Suppressor macrophage (primary cell): ENCODE data around the gene NUP210L.
A peak's percentile ranks its signal among the peaks of the same experiment; 100 is the strongest.
"Not testable (repeated sequence)": the region's sequence is repeated elsewhere in the genome, so short reads cannot be mapped to it uniquely, and the experiment has no call there.

Source experiments
- DNase-seq, 4 experiments: peaks; one replicate each; pipeline ENCODE4 v3.0.0-alpha.2; 2020 to 2022

Gene NUP210L

DNA sequence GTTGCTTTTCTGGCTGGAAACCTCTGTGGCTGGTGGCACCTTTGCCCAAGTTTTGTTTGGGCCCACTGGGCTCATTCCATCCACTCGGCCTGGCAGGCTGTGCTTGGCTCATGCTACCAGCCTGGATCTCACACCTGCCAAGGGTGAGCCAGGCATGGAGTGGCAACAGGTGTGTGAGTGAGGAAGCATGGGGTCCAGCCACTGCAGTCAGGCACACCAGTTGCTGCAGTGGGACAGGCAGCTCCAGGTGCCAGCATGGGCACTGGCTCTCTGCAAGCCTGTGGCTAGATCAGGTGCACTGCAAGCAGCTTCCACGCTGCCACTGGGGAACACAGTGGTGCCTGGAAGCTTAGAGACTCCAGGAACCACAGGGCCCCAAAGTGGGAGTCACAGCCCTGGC is 57.0 kb downstream of the NUP210L start:
- no peak for DNase-seq

DNA sequence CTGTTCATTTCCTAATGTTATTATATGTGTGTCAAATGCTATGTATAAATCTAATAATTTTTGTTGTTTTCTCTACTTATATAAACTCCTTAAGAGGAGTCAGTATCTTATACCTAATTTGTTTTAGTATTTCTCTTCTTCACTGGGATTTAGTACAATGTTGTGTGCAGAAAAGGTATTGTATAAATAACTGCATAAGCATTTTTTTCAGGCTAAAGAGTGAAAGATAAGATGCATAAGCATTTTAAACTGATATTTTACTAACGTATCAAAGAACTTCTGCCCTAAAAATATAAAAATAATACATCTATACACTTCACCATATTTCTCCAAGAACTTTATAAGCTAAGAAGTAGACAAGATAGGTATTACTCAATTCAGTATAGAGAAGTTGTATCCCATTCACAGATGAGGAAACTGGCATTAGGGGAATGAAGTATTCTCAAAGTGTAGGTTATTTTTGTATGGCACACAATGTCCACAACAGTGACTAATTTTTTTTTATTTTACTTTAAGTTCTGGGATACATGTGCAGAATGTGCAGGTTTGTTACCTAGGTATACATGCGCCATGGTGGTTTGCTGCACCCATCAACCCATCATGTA is 59.3 kb downstream of the NUP210L start:
- peak in 2 of 4 experiments; percentile 46 to 54 for DNase-seq

DNA sequence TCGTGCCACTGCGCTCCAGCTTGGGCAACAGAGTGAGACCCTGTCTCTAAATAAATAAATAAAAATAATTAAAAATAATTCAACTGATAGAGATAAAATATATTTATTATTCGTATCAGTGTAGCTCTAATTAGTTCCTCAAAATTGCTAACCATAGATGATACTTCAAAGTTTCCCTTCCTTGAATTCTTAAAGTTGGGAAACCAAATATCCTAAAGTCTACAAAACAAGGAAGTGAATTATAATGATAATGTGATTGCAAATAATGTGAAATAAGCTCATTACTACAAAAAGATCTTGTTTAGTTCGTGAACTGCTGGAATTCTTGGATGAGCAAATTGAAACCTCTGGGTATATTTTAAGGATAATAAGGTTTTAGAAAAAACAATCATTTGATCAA is 60.5 kb downstream of the NUP210L start:
- peak in 2 of 4 experiments; percentile 28 to 51 for DNase-seq

DNA sequence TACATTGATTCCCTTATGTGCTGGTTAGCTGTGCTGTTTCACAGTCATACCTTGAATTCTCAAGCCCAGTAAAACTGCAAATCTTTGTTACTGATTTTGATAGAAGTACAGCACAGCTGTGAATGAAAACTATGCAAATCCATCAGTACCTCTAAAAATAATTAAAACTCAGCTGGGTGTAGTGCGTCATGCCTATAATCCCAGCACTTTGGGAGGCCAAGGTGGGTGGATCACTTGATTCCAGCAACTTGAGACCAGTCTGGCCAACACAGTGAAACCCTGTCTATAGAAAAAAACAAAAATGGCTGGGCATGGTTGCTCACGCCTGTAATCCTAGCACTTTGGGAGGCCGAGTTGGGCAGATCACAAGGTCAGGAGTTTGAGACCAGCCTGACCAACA is 61.2 kb downstream of the NUP210L start:
- DNase-seq: no peak

DNA sequence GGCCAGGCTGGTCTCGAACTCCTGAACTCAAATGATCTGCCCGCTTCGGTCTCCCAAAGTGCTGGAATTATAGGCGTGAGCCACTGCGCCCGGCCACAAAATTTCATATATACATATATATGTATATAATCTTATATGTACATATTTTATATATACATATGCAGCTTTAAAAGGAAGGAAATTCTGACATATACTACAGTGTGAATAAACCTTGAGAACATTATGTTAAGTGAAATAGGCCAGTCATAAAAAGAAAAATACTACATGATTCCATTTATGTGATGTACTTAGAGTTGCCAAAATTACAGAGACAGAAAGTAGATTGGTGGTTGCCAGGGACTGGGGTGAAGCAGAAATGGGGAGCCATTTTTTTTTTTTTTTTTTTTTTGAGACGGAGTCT is 63.2 kb downstream of the NUP210L start:
- DNase-seq: no peak

DNA sequence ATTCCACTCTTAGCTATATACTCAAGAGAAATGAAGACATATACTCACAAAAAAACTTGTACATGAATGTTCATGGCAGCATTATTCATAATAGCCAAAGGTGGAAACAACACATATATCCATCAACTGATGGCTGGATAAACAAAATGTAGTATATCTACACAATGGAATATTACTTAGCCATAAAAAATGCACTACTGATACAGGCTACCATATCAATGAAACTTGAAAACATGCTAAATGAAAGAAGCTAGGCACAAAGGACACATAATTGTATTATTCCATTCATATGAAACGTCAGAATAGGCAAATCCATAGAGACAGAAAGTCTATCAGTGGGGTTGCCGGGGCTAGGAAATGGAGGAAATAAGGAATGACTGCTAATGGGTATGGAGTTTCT is 67.3 kb downstream of the NUP210L start:
- no peak for DNase-seq

DNA sequence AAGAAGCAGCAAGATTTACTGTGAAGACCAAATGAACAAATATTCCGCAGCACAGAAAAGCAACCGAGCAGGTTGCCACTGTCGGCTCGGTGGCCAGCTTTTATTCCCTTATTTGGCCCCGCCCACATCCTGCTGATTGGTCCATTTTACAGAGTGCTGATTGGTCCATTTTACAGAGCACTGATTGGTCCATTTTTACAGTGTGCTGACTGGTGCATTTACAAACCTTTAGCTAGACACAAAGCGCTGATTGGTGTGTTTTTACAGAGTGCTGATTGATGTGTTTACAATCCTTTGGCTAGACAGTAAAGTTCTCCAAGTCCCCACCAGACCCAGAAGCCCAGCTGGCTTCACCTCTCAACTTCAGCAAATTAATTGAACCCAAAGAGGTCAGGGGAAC is 71.8 kb downstream of the NUP210L start:
- DNase-seq: not testable (repeated sequence)

DNA sequence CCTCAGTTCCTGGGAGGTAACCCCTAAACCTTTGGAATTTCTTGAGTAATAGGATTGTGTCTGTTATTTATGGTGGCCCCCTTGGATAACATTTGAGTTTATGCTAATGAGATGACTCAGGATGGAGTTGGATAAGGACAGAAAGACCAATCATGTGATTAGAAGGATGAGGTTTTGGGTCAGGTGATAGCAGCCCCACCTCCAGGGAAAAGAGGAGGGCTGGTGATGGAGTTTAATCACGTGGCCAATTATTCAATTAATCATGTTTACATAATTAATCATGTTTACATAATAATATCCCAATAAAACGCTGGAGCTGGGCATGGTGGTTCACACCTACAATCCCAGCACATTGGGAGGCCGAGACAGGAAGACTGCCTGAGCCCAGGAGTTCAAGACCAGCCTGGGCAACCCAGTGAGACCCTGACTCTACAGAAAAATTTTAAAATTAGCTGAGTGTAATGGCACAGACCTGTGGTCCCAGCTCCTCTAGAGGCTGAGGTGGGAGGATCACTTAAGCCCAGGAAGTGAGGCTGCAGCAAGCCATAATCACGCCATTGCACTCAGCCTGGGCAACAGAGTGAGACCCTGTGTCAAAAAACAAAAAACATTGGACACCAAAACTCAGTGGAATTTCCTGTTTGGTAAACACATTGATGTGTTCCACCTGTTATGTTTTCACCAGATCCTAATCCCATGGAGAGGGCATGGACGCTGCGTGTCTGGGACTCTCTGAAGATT is 73.3 kb downstream of the NUP210L start:
- DNase-seq: no peak

DNA sequence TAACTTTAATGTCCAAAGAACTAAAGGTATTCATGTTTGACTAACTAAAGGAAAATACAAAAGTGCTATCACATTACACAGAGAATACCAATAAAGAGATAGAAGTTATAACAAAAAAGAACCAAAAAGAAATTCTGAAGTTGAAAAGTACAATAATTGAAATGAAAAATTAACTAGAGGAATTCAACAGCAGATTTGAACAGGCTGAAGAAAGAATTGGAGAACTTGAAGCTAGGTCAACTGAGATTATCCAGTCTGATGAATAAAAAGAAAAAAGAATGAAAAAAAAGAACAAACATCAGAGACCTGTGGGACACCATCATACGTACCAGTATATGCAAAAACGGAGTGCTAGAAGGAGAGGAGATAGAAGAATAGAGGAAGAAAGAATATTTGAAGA is 78.5 kb downstream of the NUP210L start:
- no peak for DNase-seq

DNA sequence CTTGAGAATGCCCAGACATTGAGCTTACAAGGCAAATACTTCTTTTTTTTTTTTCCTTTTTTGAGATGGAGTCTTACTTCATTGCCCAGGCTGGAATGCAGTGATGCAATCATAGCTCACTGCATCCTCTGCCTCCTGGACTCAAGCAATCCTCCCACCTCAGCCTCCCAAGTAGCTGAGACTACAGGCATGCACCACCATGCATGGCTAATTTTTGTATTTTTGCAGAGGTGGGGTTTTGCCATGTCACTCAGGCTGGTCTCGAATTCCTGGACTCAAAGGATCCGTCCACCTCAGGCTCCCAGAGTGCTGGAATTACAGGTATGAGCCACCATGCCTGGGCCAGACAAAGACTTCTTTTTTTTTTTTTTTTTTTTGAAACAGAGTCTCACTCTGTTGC is 79.1 kb downstream of the NUP210L start:
- DNase-seq: no peak

DNA sequence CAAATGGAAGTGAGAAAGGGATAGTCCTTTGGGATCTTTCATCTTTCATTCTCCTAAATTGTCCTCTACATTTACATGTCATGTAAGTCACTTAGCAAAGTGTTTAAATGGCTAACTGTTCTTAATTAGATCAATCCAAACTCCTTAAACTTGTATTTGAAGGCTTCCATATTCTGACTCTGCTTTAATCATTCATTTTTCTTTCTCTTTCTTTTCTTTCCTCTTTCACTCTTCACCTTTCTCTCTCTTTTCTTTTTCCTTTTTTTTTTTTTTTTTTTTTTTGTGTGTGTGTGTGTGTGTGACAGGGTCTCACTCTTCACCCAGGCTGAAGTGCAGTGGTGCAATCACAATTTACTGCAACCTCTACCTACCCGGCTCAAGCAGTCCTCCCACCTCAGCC is 92.6 kb downstream of the NUP210L start:
- no peak for DNase-seq

DNA sequence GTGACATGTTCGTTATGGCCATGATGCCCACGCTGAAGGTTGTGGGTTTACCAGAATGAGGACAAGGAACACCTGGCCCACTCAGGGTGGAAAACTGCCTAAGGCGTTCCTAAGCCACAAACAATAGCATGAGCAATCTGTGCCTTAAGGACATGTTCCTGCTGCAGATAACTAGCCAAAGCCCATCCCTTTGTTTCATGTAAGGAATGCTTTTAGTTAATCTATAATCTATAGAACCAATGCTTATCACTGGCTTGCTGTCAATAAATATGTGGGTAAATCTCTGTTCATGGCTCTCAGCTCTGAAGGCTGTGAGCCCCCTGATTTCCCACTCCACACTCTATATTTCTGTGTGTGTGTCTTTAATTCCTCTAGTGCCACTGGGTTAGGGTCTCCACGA is 107.4 kb downstream of the NUP210L start:
- DNase-seq: not testable (repeated sequence)

DNA sequence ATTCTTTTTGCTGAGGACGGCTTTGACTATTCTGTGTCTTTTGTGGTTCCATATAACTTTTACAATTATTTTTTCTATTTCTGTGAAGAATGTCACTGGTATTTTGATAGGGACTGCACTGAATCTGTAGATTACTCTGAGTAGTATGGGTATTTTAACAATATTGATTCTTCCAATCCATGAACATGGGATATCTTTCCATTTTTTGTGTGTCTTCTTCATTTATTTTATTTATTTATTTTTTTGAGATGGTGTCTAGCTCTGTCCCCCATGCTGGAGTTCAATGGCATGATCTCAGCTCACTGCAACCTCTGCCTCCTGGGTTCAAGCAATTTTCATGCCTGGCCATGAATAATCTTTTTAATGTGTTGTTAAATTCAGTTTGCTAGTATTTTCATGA is 121.2 kb downstream of the NUP210L start:
- DNase-seq: not testable (repeated sequence)

DNA sequence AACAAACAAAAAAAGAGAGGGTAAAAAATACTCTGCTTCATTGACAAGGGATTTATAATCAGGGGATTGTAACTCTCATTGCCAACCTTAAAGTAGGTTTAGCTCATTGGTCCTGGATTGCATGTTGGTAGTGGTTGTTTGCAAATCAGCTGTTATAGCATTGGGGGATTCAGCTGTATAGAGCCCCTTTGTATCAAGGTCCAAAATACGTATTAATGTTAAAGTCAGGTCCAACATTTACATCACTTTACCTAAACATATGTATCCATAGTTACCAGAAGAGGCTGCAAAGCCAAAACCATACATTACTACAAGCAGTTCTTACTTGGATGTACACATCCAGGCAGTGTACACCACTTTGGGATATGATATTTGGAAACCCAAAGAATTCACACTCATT is 134.9 kb downstream of the NUP210L start:
- DNase-seq: no peak

DNA sequence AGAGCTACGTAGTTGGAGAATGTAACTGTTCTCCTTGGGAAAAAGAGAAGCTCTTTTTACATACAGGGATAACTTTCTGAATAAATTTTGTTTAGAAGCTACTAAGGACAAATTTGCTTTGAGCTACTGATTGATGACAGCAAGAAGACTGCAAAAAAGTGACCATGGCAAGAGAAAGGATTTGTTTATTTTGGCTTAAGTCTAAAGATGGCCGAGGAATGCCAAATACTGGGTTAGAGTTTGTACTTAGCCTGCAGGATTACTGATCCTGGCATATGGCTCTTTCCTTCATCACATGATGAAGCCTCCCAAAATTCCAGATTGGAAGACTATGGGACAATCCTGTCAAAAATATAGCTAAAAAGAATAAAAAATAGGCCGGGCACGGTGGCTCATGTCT is 135.6 kb downstream of the NUP210L start:
- no peak for DNase-seq

DNA sequence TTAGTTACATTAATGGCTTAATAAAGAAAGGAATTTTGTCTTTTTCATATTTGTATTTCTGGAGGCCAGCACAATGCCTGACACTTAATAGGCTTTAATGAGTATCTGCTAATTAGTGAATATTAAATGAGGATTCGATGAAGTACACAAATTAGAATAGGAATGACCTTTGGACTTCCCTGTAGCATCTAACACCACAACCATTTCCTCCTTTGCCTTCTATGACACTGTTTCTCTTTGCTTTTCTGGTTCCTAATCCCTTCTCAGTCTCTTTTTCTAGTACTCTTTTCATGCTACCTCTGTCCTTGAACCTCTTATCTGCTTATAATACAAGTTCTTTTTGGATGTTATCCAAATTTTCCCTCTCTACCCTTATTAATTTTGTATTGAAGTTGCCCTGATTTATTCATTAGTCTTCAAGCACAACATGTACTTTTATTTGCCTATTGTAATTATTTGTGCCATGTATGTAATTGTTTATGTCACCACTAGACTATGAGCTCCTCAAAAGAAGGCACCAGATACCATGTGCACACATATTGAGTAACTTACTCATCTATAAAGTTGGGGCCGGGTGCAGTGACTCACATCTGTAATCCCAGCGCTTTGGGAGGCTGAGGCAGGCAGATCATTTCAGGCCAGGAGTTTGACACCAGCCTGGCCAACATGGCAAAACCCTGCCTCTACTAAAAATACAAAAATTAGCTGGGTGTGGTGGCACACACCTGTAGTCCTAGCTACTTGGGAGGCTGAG is 140.5 kb downstream of the NUP210L start:
- no peak for DNase-seq

DNA sequence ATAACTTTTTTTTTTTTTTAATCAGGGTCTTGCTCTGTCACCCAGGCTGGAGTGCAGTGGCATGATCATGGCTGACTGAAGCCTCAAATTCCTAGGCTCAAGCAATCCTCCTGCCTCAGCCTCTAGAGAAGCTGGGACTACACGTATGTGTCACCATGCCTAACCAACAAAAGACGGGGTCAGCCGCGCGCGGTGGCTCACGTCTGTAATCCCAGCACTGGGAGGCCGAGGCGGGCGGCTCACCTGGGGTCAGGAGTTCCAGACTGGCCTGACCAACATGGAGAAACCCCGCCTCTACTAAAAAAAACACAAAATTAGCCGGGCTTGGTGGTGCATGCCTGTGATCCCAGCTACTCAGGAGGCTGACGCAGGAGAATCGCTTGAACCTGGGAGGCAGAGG is 142.3 kb downstream of the NUP210L start:
- DNase-seq: not testable (repeated sequence)

DNA sequence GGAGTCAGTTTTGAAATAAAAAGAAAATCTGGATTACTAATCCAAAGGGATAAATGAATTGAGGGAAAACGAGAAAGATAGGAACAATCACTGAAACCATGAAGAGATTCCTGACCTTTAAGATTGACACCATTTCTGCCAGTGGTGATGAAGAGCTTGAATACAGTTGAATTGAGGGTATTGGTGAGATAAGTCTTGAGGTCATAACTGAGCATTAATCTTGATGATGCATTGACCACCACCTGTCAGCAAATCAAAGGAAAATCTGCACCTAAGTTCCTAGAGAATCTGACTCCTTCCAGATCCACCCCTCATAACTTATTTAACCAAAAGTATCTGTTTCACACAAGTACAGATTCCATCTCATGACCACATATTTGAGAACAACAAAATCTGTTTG is 142.7 kb downstream of the NUP210L start:
- DNase-seq: no peak

DNA sequence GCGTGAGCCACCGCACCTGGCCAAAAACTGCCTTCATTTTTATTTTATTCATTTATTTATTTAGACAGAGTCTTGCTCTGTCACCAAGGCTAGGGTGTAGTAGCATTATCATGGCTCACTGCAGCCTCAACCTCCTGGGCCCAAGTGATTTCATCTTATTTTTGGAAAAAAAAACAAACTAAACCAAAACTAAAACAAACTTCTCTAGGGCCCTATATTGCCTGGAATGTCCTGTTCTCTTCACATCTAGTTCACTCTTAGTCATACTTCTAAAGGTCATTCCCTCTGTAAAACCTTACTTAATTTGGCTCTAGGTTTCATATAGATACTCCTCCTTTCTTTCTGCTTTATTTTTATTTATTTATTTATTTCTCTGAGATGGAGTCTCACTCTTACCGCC is 148.7 kb downstream of the NUP210L start:
- DNase-seq: no peak

DNA sequence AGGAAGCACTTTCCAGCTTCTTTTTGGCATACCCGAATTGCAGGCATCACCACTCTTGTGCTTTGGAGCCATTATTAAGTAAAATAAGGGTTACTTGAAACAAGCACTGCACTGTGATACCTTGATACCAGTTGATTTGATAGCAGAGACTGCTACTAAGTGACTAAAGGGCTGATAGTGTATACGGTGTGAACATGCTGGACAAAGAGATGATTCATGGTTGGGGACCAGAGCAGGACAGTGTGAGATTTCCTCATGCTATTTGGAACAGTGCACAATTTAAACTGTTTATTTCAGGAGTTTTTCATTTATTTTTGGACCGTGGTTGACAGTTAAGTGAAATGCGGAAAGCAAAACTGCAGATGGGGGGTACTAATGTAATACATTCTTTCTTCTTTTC is 154.5 kb downstream of the NUP210L start:
- no peak for DNase-seq

DNA sequence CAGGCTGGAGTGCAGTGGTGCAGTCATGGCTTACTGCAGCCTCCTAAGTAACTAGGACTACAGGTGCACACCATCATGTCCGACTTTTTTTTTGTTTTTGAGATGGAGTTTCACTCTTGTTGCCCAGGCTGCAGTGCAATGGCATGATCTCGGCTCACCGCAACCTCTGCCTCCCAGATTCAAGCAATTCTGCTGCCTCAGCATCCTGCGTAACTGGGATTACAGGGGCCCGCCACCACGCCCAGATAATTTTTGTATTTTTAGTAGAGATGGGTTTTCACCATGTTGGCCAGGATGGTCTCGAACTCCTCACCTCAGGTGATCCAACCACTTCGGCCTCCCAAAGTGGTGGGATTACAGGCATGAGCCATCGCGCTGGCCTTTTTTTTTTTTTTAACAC is 158.0 kb downstream of the NUP210L start:
- not testable (repeated sequence) for DNase-seq

DNA sequence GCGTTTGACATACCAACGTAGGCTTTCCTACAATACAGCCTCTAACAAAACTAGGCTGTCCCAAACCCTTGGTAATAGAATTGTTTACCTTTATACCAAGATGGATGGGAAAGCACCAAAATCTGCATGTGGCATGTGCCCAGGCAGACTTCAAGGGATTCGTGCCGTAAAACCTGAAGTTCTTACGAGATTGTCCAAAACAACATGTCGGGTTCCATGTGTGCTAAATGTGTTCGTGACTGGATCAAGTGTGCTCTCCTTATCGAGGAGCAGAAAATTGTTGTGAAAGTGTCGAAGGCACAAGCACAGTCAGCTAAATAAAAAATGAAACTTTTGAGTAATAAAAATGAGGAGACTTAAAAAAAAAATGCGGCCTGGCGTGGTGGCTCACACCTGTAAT is 159.2 kb downstream of the NUP210L start:
- no peak for DNase-seq

DNA sequence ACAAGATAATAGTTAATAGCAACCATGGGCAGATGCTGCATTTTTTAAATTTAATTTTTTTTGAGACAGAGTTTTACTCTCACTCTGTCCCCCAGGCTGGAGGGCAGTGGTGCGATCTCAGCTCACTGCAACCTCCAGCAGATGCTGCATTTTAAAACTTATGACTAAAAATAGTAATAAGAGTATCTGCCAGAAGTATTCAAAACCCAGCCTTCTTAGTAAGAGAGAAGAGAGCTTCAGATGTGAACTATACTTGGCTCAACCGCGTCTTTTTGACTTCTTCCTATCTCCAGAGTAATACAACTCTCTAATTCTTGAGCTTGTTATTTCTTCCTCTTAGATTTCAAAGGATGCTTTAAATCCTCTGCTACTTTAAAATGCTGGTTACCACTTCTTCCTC is 159.7 kb downstream of the NUP210L start:
- DNase-seq: no peak

DNA sequence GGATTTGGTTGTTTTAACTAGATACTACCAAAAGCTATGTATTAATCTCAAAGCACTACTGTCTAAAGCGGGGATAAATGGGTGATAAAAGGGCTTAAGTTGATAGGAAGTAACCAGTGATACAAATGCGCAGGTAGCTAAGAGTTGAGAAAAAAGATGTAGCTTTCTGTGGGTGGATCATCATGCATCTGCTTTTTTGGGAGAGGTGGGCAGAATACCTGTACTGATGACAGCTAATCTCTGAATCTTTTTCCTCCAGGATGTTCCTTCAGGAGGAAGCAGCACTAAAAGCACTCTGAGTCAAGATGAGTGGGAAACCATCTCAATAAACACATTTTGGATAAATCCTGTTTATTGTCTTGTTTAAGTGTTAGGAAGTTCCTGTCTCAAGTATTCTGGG is 163.1 kb downstream of the NUP210L start:
- no peak for DNase-seq
